ENCODE measurements around the gene PRKCB.
A peak's percentile ranks its signal among the peaks of the same experiment; 100 is the strongest.

Gene PRKCB

GRCh38 chr16:24255456-24256371 is 419.9 kb downstream of the PRKCB start, which contains the start of gene CACNG3:
CACNG3 (plus strand) TSS chr16:24256335; CDS start chr16:24256755, 420 bp downstream.
- Histone ChIP-seq H3K4me1 (ENCODE audit: insufficient read depth, low read length) (peaks cover 10% of the 10 kb centered on the region), H3K9ac (ENCODE audit: low read depth, low read length) (peak within 1 kb of the TSS; percentile 7; the same call in 1 of the 2 replicates), H3K9me3 (ENCODE audit: control insufficient read depth, insufficient read depth, low read length) (no peaks in the 10 kb centered on the region), H3K36me3 (ENCODE audit: insufficient read depth, low read length) (no peaks in the 10 kb centered on the region)

- Histone ChIP-seq H3K9me3 (ENCODE audit: control insufficient read depth, insufficient read depth, low read length) (no peaks in the 10 kb centered on the region), H3K9ac (ENCODE audit: low read depth, low read length) (no peak overlapping the region), H3K36me3 (ENCODE audit: insufficient read depth, low read length) (no peaks in the 10 kb centered on the region), H3K4me1 (ENCODE audit: insufficient read depth, low read length) (peaks cover 10% of the 10 kb centered on the region)
These were observed 422.2 kb downstream of the PRKCB start for GRCh38 chr16:24257958-24258357.

- no peaks in the 10 kb centered on the region for H3K9me3 ChIP-seq (ENCODE audit: control insufficient read depth, insufficient read depth, low read length)
- no peaks in the 10 kb centered on the region for H3K36me3 ChIP-seq (ENCODE audit: insufficient read depth, low read length)
- H3K9ac ChIP-seq (ENCODE audit: low read depth, low read length): no peak overlapping the region
- peaks cover 7% of the 10 kb centered on the region; the same call in 1 of the 2 replicates for H3K4me1 ChIP-seq (ENCODE audit: insufficient read depth, low read length)
These were observed 423.0 kb downstream of the PRKCB start for GRCh38 chr16:24258791-24259190.

- H3K9me3 ChIP-seq (ENCODE audit: control insufficient read depth, insufficient read depth, low read length): no peaks in the 10 kb centered on the region
These were observed 427.0 kb downstream of the PRKCB start for GRCh38 chr16:24262816-24263215.

More at GRCh38 chr16:24262816-24263215, 427.0 kb downstream of the PRKCB start:
- Histone ChIP-seq H3K4me1 (ENCODE audit: insufficient read depth, low read length) (peaks cover 2% of the 10 kb centered on the region; the same call in 1 of the 2 replicates), H3K9ac (ENCODE audit: low read depth, low read length) (no peak overlapping the region), H3K36me3 (ENCODE audit: insufficient read depth, low read length) (no peaks in the 10 kb centered on the region)

All from ES-I3 (cell line).